NCI-H2171 treated with DMSO at 0.1 percent for 48 hours (cell line): Measurements from ENCODE around the gene SCRT2.

Experiments used
- DNase-seq: peaks from one replicate; lab custom pipeline; 2025; lab: John Stamatoyannopoulos, UW

SCRT2 gene

DNA sequence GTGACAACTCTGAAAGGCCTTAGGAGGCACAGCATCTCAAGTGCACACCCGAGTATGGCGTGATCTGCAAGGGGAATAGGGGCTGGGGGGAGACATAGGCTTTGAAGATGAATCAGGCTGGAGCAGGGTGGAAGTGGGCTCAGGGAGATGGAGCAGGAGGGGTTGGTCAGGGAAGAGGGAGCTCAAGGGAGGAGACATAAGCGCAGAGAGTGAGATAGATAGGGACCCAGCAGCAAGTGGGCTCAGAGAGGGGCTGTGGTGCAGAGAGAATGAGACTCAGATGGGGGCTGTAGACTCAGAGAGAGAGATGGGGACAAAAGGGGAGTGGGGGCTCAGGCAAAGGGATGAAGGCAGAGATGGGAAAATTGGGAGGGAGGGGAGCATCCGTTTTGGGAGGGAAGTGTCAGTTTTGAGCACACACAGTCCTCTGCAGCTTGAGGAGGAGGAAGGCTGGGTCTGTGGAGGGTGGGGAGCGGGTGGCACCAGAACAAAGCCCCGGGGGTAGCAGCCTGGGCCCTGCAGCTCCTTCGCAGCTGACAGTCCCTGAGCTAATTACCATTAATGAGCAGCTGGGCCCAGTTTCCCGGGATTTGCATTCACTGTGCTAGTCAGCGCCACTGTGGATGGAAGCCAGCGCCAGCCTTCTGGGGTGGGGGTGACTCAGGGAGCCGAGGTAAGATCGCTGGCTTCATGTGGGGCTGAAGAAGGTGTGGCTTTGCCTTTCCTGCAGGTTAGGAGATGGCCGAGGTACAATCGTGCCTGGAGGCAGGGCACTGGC, 41.3 kb downstream of the SCRT2 start:
- DNase-seq, result peak; percentile 68

DNA sequence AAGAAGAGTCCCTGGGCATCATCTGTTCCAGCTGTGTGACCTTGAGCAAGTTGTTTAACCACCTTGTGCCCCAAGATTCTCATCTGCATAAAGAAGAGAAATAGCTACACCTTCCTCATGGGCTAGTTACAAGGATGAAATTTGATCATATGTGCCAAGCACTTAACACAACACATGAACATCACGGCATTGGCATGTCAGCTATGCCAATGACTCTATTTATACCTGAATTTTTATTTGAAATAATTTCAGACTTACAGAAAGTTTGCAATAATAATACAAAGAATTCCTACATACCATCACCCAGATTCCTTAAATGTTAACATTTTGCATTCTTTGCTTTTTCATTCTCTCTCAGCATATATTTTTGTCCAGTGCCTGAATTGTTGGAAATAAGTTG, 44.5 kb downstream of the SCRT2 start:
- DNase-seq, result no peak

DNA sequence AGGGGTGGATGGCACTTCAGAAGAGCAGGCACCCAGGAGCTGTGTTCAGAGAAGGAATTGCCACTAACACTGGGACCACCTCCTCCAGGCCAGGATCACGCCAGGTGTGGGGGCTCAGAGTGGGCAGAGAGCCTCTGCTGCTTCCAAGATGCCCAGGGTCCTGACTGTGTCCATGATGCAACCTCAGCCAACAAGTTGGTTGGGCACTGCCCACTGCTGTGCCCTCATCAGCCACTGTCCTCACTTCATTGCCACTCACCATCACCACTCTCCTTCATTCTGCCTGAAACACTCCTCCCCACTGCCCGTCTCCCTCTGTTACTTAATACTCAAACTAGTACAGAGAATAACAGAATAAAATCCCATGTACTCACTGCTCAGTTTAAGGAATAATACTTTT, 49.0 kb downstream of the SCRT2 start:
- DNase-seq, result no peak

DNA sequence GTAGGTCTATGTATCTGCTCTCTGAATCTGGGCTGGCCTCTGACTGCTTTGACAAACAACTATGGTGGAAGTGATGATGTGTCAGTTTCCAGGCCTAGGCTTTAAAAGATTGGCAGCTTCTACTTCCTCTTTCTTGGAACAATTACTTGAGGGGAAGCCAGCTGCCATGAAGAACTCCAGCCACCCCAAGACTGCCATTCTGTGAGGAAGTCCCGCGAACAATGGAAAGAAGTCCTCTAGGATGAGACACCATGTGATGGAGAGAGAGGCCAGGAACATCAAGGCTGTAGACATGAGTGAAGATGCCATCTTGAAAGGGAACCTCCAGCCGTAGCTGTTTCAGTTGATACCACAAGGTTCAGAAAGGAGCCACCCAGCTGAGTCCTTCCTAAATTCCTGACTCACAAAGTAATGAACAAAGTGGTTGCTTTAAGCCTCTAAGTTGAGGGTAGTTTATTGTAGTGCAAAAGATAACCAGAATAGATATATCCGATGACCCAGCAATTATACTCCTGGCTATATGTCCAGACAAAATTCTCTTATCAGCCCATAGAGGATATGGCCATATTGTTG, 50.2 kb downstream of the SCRT2 start:
- DNase-seq, result no peak

DNA sequence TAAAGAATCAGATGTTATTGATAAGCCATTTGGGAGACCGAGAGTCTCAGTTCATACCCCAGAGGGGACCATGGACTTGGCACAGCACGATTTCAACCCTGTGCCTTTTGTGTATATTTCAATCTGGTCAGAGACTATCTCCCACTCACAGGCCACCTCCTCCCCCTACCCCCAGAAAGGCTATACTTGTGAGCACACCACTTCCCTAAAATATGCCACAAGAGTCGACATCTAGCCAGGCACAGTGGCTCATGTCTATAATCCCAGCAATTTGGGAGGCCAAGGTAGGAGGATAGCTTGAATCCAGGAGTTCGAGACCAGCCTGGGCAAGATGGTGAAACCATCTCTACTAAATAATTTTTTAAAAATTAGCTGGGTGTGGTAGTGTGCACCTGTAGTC, 51.9 kb downstream of the SCRT2 start:
- DNase-seq, result no peak

DNA sequence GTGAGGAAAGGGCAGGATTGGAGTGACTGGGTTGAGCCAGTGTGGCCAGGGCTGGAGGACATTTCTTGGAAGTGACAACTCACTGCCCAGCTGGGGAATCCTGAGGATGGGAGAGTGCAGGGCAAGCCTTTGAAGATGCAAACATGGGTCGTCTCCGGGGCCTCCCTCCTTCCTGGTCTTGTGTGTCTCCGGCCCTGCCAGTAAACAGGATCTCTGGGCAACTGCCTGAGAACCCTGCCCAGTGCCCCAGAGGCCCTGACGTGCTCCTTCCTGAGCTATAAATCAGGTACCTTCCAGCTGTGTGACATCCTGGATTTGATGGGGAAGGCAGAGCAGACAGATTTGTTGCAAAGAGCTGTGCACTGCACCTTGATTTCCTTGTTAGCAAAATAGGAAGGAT, 52.6 kb downstream of the SCRT2 start:
- DNase-seq, result no peak

DNA sequence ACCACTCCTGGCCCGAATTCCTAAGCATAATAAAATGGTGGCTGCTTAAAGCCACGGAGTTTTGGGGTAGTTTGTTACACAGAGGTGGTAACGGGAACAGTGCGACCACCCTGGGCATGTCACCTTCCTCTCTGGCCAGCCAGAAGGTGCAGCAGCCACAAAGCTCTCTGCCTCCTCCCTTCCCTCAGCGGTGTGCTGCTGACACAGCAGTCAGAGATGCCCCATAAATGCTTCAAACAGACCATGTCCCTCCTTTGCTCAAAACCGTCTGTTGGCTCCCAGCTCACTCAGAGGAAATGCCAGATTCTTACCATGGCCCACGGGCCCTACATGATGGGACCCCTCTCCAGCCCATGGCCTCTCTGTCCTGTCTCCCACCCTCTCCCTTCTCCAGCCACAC, 53.4 kb downstream of the SCRT2 start:
- DNase-seq, result no peak

DNA sequence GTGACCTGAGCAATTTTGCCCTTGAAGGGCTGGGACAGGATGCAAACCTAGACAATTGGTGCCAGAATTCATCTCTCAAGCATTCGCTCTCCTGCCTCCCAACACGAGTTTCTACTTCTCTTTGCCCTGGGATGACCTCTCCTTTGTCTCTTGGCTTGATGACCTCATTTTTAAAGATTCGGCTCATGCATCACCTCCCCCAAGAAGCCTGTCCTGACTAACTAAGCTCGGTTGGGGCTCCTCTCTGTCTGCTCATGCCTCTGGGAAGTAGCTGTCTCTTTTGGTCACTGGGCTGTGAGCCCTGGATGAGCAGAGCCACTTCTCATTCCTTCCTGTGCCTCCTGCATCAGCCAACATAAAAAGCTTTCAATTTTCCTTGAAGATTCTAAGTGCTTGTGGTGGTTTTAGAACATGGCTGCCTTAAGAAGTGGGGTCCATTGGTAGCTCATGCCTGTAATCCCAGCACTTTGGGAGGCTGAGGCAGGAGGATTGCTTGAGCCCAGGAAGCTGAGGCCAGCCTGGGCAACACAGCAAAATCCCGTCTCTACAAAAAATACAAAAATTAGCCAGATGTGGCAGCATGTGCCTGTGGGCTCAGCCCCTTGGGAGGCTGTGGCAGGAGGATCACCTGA, 54.4 kb downstream of the SCRT2 start:
- no peak for DNase-seq

DNA sequence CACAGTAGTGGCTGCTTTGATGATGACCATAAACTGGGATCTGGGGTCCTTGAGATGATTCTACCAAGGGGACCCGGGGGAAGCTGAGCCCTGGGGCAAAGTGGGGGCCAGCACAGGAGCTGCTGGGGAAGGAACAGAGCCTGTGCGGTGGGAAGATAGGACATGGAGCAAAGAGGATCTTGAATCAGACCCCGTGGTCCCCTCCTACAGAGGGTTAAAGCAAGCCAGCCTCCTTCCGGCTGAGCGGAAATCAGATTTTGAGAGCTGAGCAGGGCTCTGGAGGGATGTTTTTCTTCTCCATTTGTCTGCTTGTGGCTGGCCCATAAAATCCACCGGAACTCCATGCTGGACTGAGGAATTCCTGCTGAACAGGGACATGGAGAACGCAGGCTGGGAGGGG, 55.4 kb downstream of the SCRT2 start:
- no peak for DNase-seq

DNA sequence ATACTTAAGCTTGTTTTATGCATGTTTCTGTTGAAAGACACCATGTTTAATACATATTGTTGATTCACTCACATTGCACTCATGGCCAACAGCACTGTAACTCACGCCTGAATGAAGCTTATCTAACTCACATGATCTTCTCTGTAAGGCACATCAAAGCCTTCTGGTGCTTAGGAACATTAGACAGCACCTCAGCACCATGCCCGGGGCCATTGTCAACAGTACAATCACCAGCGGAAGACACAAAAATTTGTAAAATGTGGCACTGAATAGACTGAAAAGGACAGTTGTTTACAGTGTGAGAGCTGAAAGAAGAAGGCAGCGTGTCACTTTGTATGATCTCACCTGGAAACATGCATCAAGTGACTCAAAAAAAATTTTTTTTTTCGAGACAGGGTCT, 56.6 kb downstream of the SCRT2 start:
- peak; percentile 39 for DNase-seq

DNA sequence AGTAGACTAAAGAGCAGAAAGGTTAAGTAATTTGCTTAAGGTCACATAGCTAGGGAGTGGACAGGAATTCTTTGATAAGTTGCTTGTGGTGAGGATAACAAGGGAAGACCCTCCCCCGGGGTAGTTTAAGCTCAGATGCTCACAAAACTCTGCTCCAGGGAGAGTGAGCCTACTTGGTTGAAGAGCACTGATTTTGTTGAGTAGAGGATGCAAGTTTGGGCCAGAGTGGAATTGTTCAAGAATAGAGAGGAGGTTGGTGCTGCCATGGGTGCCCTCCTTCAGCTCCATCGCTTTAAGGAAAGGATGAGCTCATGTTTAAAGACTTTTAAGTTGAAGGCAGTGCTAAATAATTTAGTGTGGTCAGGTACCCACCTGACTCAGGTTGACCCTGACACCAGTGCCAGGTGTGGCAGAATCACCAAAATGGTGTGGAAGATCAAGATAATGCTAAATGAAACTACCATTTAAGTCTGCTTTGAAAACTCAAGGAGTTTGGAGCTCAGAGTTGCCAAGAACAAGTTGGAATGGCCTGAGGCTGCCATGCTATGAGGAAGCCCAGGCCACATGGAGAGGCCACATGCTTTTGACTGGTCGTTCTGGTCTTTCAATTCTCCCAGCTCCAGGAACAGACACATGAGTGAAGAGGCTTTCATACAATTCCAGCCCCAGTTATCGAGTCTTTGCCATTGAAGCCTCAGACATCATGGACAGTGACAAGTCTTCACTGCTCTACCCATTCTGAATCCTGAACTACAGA, 57.5 kb downstream of the SCRT2 start:
- DNase-seq, result no peak

DNA sequence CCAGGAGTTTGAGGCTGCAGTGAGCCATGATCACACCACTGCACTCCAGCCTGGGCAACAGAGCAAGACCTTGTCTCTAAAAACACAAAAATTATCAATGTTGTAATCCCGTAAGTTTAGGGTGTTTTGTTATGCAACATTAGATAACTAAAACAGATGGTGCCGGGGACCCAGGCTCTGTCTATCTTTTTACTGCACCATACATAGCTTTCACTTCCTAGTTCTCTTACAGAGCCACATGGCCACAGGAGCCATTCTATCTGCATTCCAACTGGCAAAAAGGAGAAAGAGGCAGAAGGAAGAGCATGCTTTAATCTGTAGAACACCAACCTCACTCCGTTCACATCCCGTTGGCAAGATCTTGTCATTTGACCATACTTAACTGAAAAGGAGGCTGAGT, 60.1 kb downstream of the SCRT2 start:
- no peak for DNase-seq

DNA sequence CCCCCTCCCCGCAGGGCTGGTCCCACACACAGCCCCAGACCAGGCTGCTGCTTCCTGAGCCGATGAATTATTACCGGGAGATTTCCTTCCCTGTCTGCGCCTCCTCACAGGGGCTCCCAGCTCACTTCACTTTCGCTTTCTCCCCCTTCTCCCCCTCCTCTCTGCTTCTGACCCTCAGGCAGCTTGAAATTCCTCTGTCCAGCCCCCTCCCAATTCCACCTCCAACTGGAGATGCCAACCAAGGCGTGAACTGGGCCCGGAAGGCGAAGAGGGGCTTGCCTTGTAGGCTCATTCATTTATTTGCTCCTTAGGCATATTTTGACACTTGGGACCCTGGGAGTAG, 63.8 kb downstream of the SCRT2 start:
- no peak for DNase-seq
